Peyer's patch (tissue), 4 donors: Measurements from ENCODE around the gene FAM184A. TPM values are rescaled to one million over a fixed set of nuclear protein-coding genes. Genes with fewer than 3 reads are reported as not detected.

Experiments
- DNase-seq, 3 donors: peaks; one replicate each; pipeline ENCODE4 v3.0.0-alpha.2; 2017 to 2019
- H3K27ac ChIP-seq, 4 donors: fragments of 200-600 bp; sonication (generic); one replicate each; pipeline ENCODE4 v1.5.1; 2016 to 2019
- H3K27me3 ChIP-seq, 2 donors: fragments of 200-600 bp; sonication (generic); one replicate each; pipeline ENCODE4 v1.5.1; 2019
- H3K36me3 ChIP-seq, 3 donors: fragments of 200-600 bp; sonication (generic); one replicate each; pipeline ENCODE4 v1.5.1; 2016 to 2019
- H3K4me1 ChIP-seq, 4 donors: fragments of 200-600 bp; sonication (generic); one replicate each; pipeline ENCODE4 v1.5.1; 2016 to 2019
- H3K4me3 ChIP-seq, 4 donors: fragments of 200-600 bp; sonication (generic); 1 replicate in 3 of 4; 2 replicates in 1 of 4; pipeline ENCODE4 v1.5.1; 2016 to 2019; ENCODE audit warnings: mild to moderate bottlenecking in 1 of 4
- H3K9me3 ChIP-seq, 4 donors: fragments of 200-600 bp; sonication (generic); one replicate each; pipeline ENCODE4 v1.5.1; 2016 to 2019; ENCODE audit warnings: mild to moderate bottlenecking in 1 of 4
- POLR2A ChIP-seq, 2 donors: fragments of 450-650 bp; IDR thresholded peaks; one replicate each; pipeline ENCODE4 v1.5.1; 2017; ENCODE audit warnings: antibody characterized with exemption in 2 of 2, mild to moderate bottlenecking in 2 of 2, moderate library complexity in 2 of 2
- total RNA-seq, 4 donors: library from RNA; depleted of rRNA; stranded (reverse); fragments of >200 nt; gene quantifications; one replicate each; pipeline ENCODE4 v1.1.0, GENCODE V29; 2016
- TF ChIP-seq, protein P1 (sequence below), 6 experiments: fragments of 450-650 bp in 4 of 6; fragments of 200-600 bp in 2 of 6; sonication (generic) in 1 of 6; IDR thresholded peaks; one replicate each; pipeline ENCODE4 v1.5.1; 2017 to 2019; ENCODE audit warnings: antibody characterized with exemption in 6 of 6, mild to moderate bottlenecking in 3 of 6, moderate library complexity in 1 of 6

FAM184A gene
- total RNA-seq, 4 donors from 2014 or later = 2.7 to 11.9 (median 8.8) TPM

- Histone ChIP-seq H3K36me3 (no peaks in the 10 kb centered on the region), H3K9me3 (peaks cover 0 to 5% (median 1%) of the 10 kb centered on the region in 4 donors), H3K27me3 (no peaks in the 10 kb centered on the region), H3K4me3 (no peak overlapping the region), H3K27ac (no peak overlapping the region), H3K4me1 (peaks cover 0 to under 1% (median 0%) of the 10 kb centered on the region in 4 donors)
- no peak for DNase-seq
- TF ChIP-seq, protein P1, sequence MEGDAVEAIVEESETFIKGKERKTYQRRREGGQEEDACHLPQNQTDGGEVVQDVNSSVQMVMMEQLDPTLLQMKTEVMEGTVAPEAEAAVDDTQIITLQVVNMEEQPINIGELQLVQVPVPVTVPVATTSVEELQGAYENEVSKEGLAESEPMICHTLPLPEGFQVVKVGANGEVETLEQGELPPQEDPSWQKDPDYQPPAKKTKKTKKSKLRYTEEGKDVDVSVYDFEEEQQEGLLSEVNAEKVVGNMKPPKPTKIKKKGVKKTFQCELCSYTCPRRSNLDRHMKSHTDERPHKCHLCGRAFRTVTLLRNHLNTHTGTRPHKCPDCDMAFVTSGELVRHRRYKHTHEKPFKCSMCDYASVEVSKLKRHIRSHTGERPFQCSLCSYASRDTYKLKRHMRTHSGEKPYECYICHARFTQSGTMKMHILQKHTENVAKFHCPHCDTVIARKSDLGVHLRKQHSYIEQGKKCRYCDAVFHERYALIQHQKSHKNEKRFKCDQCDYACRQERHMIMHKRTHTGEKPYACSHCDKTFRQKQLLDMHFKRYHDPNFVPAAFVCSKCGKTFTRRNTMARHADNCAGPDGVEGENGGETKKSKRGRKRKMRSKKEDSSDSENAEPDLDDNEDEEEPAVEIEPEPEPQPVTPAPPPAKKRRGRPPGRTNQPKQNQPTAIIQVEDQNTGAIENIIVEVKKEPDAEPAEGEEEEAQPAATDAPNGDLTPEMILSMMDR (IDR thresholded peaks at IDR 0.05) = no peak
- no peak for TF ChIP-seq POLR2A (IDR thresholded peaks at IDR 0.05)
These were observed 6.3 kb upstream of the FAM184A start for GRCh38 chr6:119084784-119085183.

DNA sequence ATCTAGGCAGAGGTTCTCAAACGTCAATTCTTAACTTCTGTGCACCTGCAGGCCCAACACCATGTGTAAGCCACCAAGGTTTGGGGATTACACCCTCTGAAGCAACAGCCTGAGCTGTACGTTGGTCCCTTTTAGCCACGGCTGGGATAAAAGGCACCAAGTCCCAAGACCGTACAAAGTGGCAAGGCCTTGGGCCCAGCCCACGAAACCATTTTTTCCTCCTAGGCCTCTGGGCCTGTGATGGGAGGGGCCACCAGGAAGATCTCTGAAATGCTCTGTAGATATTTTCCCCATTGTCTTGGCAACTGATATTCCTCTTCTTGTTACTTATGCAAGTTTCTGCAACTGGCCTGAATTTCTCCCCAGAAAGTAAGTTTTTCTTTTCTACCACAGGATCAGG lies 4.5 kb upstream of the FAM184A start:
- Histone ChIP-seq H3K9me3 (peaks cover 0 to 5% (median 1%) of the 10 kb centered on the region in 4 donors), H3K4me1 (peaks cover 0 to 7% (median 3%) of the 10 kb centered on the region in 4 donors), H3K27me3 (no peaks in the 10 kb centered on the region), H3K4me3 (no peak overlapping the region), H3K27ac (no peak overlapping the region), H3K36me3 (no peaks in the 10 kb centered on the region)
- TF ChIP-seq, protein P1 (IDR thresholded peaks at IDR 0.05) = no peak
- TF ChIP-seq POLR2A (IDR thresholded peaks at IDR 0.05) = no peak
- DNase-seq = no peak

DNA sequence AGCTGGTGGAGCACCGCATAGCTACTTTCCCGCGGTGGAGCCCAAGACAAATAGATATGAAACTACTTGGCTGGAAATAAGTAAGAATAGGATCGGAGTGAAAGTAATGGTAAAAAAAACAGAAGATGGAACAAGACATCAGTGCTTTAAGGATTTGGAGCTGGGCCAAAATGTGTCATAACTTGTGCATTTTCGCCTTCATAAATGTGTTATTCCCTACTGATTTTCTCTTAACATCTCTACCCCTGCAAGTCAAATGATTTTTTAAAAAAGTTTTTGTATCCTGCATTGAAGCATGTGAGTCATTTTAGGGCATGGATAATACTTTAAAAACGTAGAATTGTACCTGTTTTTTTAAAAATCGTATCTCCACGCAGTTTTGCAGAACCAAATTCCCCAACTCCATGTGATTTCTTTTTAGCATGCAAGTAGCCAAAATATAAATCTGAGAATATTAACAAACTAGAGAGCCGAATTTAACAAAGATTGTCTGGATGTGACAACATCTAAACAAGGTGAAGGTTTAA lies 882 bp upstream of the FAM184A start:
- no peak for DNase-seq
- peak overlapping the region in 3 of 4 donors; percentile 30 to 60 (median 57) for H3K27ac ChIP-seq
- peaks cover 0 to 5% (median 1%) of the 10 kb centered on the region in 4 donors for H3K9me3 ChIP-seq
- TF ChIP-seq POLR2A (IDR thresholded peaks at IDR 0.05) = no peak
- TF ChIP-seq, protein P1 (IDR thresholded peaks at IDR 0.05) = no peak
- peak overlapping the region; percentile 67 to 95 (median 78) for H3K4me3 ChIP-seq
- H3K4me1 ChIP-seq = peaks cover 0 to 7% (median 3%) of the 10 kb centered on the region in 4 donors
- no peaks in the 10 kb centered on the region for H3K36me3 ChIP-seq
- no peaks in the 10 kb centered on the region for H3K27me3 ChIP-seq

GRCh38 chr6:119077643-119078375 lies 655 bp downstream of the FAM184A start:
- Histone ChIP-seq H3K4me3 (peak overlapping the region; percentile 67 to 95 (median 78)), H3K27ac (peak overlapping the region; percentile 30 to 60 (median 50)), H3K9me3 (peaks cover 0 to 3% (median under 1%) of the 10 kb centered on the region in 4 donors), H3K27me3 (no peaks in the 10 kb centered on the region), H3K36me3 (no peaks in the 10 kb centered on the region), H3K4me1 (peaks cover 0 to 7% (median 3%) of the 10 kb centered on the region in 4 donors)
- no peak for TF ChIP-seq POLR2A (IDR thresholded peaks at IDR 0.05)
- TF ChIP-seq, protein P1 (IDR thresholded peaks at IDR 0.05) = peak in 3 of 6 experiments; percentile 19 to 42 (median 22)
- DNase-seq = peak; percentile 37 to 70 (median 58)

GRCh38 chr6:119077391-119077642 lies 1.1 kb downstream of the FAM184A start:
- peak overlapping the region in 1 of 4 donors; percentile 57 for H3K27ac ChIP-seq
- no peaks in the 10 kb centered on the region for H3K9me3 ChIP-seq
- no peaks in the 10 kb centered on the region for H3K36me3 ChIP-seq
- peaks cover 0 to 7% (median 3%) of the 10 kb centered on the region in 4 donors for H3K4me1 ChIP-seq
- no peak for DNase-seq
- TF ChIP-seq, protein P1 (IDR thresholded peaks at IDR 0.05) = no peak
- no peak for TF ChIP-seq POLR2A (IDR thresholded peaks at IDR 0.05)
- no peaks in the 10 kb centered on the region for H3K27me3 ChIP-seq
- H3K4me3 ChIP-seq = peak overlapping the region in 3 of 4 donors; percentile 75 to 95 (median 81)
